HG03469 (cell line): Measurements from ENCODE around the gene PLA2G2D.

Experiments used
- ATAC-seq: cut with Tn5 transposase; IDR thresholded peaks from one replicate; pipeline ENCODE4 v1.9.1; 2021; ENCODE audit warnings: mild to moderate bottlenecking, moderate library complexity, moderate number of reproducible peaks; ENCODE audit not compliant: unreplicated experiment

The PLA2G2D gene

GRCh38 chr1:20089328-20090077, 29.8 kb downstream of the PLA2G2D start:
- ATAC-seq: no peak

- ATAC-seq: no peak
Measured at GRCh38 chr1:20087668-20088067, 31.7 kb downstream of the PLA2G2D start.

DNA sequence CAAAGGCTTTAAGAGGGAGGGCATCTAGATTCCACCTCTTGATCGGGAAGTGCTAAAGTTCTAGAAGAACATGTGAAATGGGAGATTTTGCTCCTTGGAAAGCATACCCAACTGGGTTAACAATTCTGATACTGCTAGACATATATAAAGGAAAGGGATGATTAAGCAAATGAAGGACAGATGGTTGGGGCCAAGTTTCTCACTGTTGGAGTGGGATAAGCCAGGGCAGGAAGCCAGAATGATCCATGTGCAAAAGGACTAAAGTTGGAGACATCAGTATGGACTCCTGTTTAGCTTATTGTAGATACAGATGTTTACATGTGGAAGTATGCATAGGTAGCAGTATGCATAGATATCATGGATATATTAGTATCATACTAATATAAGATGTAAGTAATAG, 32.5 kb downstream of the PLA2G2D start:
- no peak for ATAC-seq

GRCh38 chr1:20083178-20083944, 36.0 kb downstream of the PLA2G2D start:
- ATAC-seq: no peak

- ATAC-seq: no peak
Measured at GRCh38 chr1:20082772-20083171, 36.6 kb downstream of the PLA2G2D start.

DNA sequence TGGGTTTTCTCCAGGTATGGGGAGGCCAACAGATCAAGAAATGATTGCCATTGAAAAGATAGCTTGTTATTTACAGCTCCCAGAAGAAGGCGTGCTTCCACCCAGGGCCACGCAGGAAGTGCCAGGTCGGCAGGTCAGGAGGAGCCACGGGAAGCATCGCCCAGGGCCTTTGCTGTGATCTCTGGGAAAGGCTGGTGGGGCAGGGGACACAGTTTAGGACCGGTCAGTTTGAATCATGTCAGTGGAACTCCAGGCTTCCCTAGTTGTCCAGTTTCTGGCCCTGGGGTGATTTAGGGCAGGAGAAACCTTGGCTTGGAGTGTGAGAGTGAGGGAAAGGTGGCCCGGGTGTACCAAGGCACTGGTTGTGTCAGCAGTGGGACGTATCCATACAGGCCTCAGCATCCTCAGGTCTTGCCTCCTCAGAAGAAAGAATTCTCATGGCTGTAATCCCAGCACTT, 38.0 kb downstream of the PLA2G2D start:
- no peak for ATAC-seq

- no peak for ATAC-seq
Measured at GRCh38 chr1:20080441-20081352, 38.6 kb downstream of the PLA2G2D start.

GRCh38 chr1:20079661-20080305, 39.6 kb downstream of the PLA2G2D start:
- no peak for ATAC-seq

- no peak for ATAC-seq
Measured at GRCh38 chr1:20078711-20079110, 40.6 kb downstream of the PLA2G2D start.

GRCh38 chr1:20078171-20078651, 41.1 kb downstream of the PLA2G2D start:
- no peak for ATAC-seq

DNA sequence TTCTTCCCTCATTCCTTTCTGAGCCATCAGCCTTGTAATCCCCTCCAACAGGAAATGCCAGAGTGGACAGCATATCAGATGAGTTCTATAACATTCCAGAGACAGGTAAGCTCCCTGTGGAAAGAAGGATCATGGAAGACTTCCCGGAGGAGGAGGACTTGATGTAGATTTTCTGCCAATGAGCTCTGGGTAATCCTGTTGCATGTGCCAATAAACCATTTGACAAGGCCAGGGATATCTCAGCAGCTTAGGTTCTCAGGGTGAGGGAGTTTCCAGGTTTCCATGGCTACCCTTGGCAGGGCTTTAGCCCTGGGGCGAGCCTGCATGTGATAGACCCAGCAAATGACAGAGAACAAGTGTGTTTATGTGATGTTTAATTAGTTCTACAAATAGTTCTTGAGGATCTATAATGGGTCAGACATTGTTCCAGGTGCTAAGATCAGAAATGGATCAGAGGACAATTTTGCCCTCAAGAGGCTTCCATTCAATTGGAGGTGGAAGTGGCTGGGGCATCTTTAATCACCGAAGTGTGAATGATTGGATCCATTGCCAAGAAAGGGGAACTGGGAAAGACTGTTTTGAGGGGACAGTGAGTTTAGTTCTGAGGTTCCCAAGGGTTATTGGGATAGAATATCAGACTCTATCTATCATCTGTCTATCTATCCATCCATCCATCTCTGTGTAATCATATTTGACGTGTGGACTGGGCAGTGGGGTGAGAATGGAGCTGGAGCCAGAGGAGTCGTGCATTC, 42.5 kb downstream of the PLA2G2D start:
- ATAC-seq: no peak

- ATAC-seq: no peak
Measured at GRCh38 chr1:20076223-20076622, 43.1 kb downstream of the PLA2G2D start.

GRCh38 chr1:20075345-20075744, 44.0 kb downstream of the PLA2G2D start:
- ATAC-seq: no peak

DNA sequence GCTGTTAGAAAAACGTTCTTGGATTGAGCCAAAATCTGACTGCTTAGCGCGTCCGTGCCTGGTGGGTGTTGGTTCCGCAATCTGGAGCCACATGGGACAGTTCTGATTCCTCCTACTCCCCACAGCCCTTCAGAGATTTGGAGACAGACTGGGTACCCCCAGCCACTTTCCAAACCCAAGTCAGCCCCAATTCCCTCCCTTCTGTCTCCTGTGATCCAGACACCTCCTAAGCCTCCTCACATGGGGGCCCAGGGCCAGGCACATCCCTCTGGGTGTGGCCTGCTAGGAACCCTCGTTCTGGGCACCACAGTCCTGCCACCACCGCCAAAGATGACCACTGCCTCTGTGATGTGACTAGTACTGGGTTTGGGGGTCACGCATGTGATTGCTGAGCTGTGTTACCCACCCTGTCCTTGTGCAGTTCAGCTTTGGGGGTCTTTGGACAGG, 44.6 kb downstream of the PLA2G2D start:
- ATAC-seq: no peak

- ATAC-seq: no peak
Measured at GRCh38 chr1:20074055-20074724, 45.1 kb downstream of the PLA2G2D start.

GRCh38 chr1:20073256-20073655, 46.1 kb downstream of the PLA2G2D start:
- no peak for ATAC-seq

DNA sequence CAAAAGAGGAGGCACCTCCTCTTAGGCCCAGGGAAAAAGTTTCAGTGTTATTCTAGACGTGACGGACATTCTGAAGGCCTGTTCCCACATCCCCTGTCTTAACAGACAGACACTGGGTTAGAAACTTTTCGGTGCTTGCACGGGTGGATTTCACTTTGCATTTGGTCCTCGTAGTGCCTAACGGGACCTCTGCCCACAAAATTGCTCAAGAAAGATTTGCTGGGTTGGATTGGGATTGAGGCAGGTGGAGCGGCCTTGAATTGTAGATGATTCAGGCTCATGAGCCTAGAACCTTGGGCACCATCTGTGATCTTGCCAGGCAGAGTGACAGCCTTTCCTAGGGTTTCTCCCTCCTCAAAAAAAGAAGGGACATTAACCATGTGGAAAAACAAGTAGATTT, 46.6 kb downstream of the PLA2G2D start:
- ATAC-seq: no peak

DNA sequence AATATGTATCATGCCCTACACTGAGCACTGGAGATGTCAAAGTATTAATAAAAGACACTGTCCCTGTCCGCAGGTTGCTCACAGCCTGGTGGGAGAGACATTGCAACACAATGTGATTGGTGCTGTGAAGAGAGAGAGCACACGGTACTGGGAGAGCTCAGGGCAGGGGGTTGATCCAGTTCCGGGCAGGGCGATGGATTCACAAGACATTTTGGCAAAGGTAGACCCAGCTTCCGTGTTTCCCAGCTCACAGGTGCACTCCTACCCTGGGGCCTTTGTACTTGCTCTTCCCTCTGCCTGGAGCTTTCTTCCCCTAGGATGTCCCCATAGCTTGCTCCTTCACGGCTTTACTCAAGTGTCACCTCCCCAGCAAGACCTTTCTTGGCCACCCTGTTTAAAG, 47.9 kb downstream of the PLA2G2D start:
- no peak for ATAC-seq

- ATAC-seq: no peak
Measured at GRCh38 chr1:20070357-20070756, 49.0 kb downstream of the PLA2G2D start.
